ENCODE results near the gene PEAK1.

The PEAK1 gene

GRCh38 chr15:77063249-77063648, 356.7 kb downstream of the PEAK1 start:
- no peak overlapping the region for H3K4me3 ChIP-seq (ENCODE audit: control insufficient read depth, low read depth, low read length)
- TF ChIP-seq, protein P1, sequence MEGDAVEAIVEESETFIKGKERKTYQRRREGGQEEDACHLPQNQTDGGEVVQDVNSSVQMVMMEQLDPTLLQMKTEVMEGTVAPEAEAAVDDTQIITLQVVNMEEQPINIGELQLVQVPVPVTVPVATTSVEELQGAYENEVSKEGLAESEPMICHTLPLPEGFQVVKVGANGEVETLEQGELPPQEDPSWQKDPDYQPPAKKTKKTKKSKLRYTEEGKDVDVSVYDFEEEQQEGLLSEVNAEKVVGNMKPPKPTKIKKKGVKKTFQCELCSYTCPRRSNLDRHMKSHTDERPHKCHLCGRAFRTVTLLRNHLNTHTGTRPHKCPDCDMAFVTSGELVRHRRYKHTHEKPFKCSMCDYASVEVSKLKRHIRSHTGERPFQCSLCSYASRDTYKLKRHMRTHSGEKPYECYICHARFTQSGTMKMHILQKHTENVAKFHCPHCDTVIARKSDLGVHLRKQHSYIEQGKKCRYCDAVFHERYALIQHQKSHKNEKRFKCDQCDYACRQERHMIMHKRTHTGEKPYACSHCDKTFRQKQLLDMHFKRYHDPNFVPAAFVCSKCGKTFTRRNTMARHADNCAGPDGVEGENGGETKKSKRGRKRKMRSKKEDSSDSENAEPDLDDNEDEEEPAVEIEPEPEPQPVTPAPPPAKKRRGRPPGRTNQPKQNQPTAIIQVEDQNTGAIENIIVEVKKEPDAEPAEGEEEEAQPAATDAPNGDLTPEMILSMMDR (conservative IDR thresholded peaks at IDR 0.05; ENCODE audit: control insufficient read depth, insufficient read depth, low read depth, low read length): no peak
- DNase-seq (ENCODE audit: low read depth): no peak

DNA sequence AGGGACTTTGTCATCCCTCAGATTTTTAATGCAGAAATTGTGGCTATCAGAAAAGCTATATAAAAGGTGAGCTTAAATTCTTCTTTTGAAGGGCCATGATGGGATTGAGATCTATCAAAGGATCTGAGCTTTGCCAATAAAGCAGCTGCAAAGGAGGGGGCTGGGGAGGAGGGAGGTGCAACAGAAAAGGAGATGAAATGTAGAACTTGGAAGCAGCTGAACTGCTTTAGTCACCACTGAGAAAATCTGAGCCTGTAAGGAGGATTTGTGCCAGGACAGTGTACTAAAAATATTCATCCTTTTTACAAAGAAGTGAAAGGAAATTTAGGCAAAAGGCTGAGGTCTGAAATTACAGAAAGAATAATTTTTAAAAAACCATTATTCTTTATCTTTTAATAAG, 359.4 kb downstream of the PEAK1 start:
- DNase-seq (ENCODE audit: low read depth): peak; percentile 76
- H3K4me3 ChIP-seq (ENCODE audit: control insufficient read depth, low read depth, low read length): no peak overlapping the region
- TF ChIP-seq, protein P1 (conservative IDR thresholded peaks at IDR 0.05; ENCODE audit: control insufficient read depth, insufficient read depth, low read depth, low read length): no peak

GRCh38 chr15:77059786-77060361, 360.0 kb downstream of the PEAK1 start:
- DNase-seq (ENCODE audit: low read depth): no peak
- TF ChIP-seq, protein P1 (conservative IDR thresholded peaks at IDR 0.05; ENCODE audit: control insufficient read depth, insufficient read depth, low read depth, low read length): no peak
- no peak overlapping the region for H3K4me3 ChIP-seq (ENCODE audit: control insufficient read depth, low read depth, low read length)

- DNase-seq (ENCODE audit: low read depth): no peak
- TF ChIP-seq, protein P1 (conservative IDR thresholded peaks at IDR 0.05; ENCODE audit: control insufficient read depth, insufficient read depth, low read depth, low read length): no peak
- no peak overlapping the region for H3K4me3 ChIP-seq (ENCODE audit: control insufficient read depth, low read depth, low read length)
Observed at GRCh38 chr15:77058468-77058867, 361.4 kb downstream of the PEAK1 start.

GRCh38 chr15:77057685-77058084, 362.2 kb downstream of the PEAK1 start:
- no peak overlapping the region for H3K4me3 ChIP-seq (ENCODE audit: control insufficient read depth, low read depth, low read length)
- no peak for DNase-seq (ENCODE audit: low read depth)
- TF ChIP-seq, protein P1 (conservative IDR thresholded peaks at IDR 0.05; ENCODE audit: control insufficient read depth, insufficient read depth, low read depth, low read length): no peak

DNA sequence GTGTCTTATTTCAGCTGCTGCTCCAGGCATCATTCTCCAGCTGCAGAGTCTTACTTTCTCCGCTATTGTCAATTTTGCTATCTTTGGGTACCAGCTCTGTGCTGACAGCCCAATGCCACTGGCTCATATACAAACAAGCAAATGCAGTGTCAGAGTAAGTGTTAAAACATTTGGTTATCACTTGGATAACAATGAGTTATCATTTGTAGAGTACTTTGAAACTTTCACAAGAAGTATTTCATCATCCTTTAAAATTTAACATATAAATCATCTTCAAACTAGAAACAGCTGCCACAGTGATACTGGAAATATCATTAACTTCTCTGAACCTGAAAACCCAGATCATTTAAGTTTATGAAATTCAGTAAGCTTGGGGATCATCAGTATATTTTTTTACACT, 362.8 kb downstream of the PEAK1 start:
- no peak overlapping the region for H3K4me3 ChIP-seq (ENCODE audit: control insufficient read depth, low read depth, low read length)
- DNase-seq (ENCODE audit: low read depth): no peak
- TF ChIP-seq, protein P1 (conservative IDR thresholded peaks at IDR 0.05; ENCODE audit: control insufficient read depth, insufficient read depth, low read depth, low read length): no peak

DNA sequence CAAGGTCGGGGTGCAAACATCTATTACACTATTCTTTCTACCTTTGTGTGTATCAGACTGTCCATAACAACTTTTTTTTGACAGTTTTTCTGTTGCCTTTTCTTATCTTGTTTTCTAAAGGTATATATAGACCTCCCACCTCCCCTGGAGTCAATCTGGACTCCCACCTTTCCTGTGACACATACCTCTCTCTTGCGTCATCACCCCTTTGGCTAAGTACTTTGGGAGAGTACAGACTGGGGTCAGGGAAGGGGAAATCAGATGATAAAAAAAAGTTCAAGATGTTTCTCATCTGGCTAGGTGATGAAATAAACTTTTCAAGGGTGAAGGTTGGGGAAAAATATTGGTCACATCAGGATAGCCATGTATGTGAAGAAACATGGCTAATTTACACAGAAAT, 366.2 kb downstream of the PEAK1 start:
- H3K4me3 ChIP-seq (ENCODE audit: control insufficient read depth, low read depth, low read length): no peak overlapping the region
- TF ChIP-seq, protein P1 (conservative IDR thresholded peaks at IDR 0.05; ENCODE audit: control insufficient read depth, insufficient read depth, low read depth, low read length): no peak

More for the DNA sequence above, 366.2 kb downstream of the PEAK1 start:
- no peak for DNase-seq (ENCODE audit: low read depth)
